GM19452 (cell line): Measurements from ENCODE around the gene SLC13A5.
"Not testable (repeated sequence)": the region's sequence is repeated elsewhere in the genome, so short reads cannot be mapped to it uniquely, and the experiment has no call there.

Experiments used
- ATAC-seq: cut with Tn5 transposase; IDR thresholded peaks from one replicate; pipeline ENCODE4 v1.9.1; 2021; ENCODE audit not compliant: unreplicated experiment

Gene SLC13A5

GRCh38 chr17:6711081-6711674 lies 2.0 kb downstream of the SLC13A5 start:
- no peak for ATAC-seq

- ATAC-seq, result no peak
Measured at GRCh38 chr17:6710317-6710716, 2.9 kb downstream of the SLC13A5 start.

GRCh38 chr17:6708357-6708961 lies 4.7 kb downstream of the SLC13A5 start:
- no peak for ATAC-seq

- ATAC-seq, result no peak
Measured at GRCh38 chr17:6706996-6707395, 6.2 kb downstream of the SLC13A5 start.

- no peak for ATAC-seq
Measured at GRCh38 chr17:6706499-6706898, 6.7 kb downstream of the SLC13A5 start.

GRCh38 chr17:6704470-6705052 lies 8.6 kb downstream of the SLC13A5 start:
- ATAC-seq, result no peak

- no peak for ATAC-seq
Measured at GRCh38 chr17:6703751-6704150, 9.4 kb downstream of the SLC13A5 start.

GRCh38 chr17:6702567-6703215 lies 10.5 kb downstream of the SLC13A5 start:
- no peak for ATAC-seq

- no peak for ATAC-seq
Measured at GRCh38 chr17:6701719-6702118, 11.4 kb downstream of the SLC13A5 start.

- ATAC-seq, result no peak
Measured at GRCh38 chr17:6700948-6701307, 12.2 kb downstream of the SLC13A5 start.

- ATAC-seq, result no peak
Measured at GRCh38 chr17:6699997-6700947, 12.9 kb downstream of the SLC13A5 start.

GRCh38 chr17:6698004-6698403 lies 15.2 kb downstream of the SLC13A5 start:
- no peak for ATAC-seq

- no peak for ATAC-seq
Measured at GRCh38 chr17:6696906-6697305, 16.3 kb downstream of the SLC13A5 start.

GRCh38 chr17:6695565-6695964 lies 17.6 kb downstream of the SLC13A5 start:
- no peak for ATAC-seq

GRCh38 chr17:6695051-6695450 lies 18.1 kb downstream of the SLC13A5 start:
- no peak for ATAC-seq

GRCh38 chr17:6691958-6692357 lies 21.2 kb downstream of the SLC13A5 start:
- not testable (repeated sequence) for ATAC-seq

GRCh38 chr17:6691546-6691945 lies 21.6 kb downstream of the SLC13A5 start:
- no peak for ATAC-seq

GRCh38 chr17:6690641-6691040 lies 22.5 kb downstream of the SLC13A5 start:
- no peak for ATAC-seq

- no peak for ATAC-seq
Measured at GRCh38 chr17:6688944-6689343, 24.2 kb downstream of the SLC13A5 start.

- ATAC-seq, result no peak
Measured at GRCh38 chr17:6686026-6686425, 27.1 kb downstream of the SLC13A5 start.
